HAP-1 (cell line): ENCODE data around the gene PAX7.

Experiments
- DNase-seq, 2 experiments: peaks; one replicate each; pipeline ENCODE4 v3.0.0-alpha.2; 2016 to 2020; ENCODE audit warnings: low spot score in 2 of 2
- H3K27me3 ChIP-seq: fragments of 250-450 bp; sonication (Bioruptor Pico); 2 replicates; pipeline ENCODE4 v1.5.1; 2020; ENCODE audit warnings: low read depth, mild to moderate bottlenecking, moderate library complexity
- H3K36me3 ChIP-seq: fragments of 250-450 bp; sonication (Bioruptor Pico); replicated peaks from 2 replicates; pipeline ENCODE4 v1.5.1; 2020; ENCODE audit warnings: mild to moderate bottlenecking
- H3K4me1 ChIP-seq: fragments of 250-450 bp; sonication (Bioruptor Pico); 2 replicates; pipeline ENCODE4 v1.5.1; 2020; ENCODE audit warnings: mild to moderate bottlenecking
- H3K4me3 ChIP-seq: fragments of 250-450 bp; sonication (Bioruptor Pico); 2 replicates; pipeline ENCODE4 v1.5.1; 2020; ENCODE audit warnings: mild to moderate bottlenecking, moderate library complexity
- H3K9me3 ChIP-seq: fragments of 250-450 bp; sonication (Bioruptor Pico); 2 replicates; pipeline ENCODE4 v1.5.1; 2020; ENCODE audit warnings: mild to moderate bottlenecking, moderate library complexity
- in situ Hi-C: fragments of 300-500 bp; cut with MboI; formaldehyde crosslinking; loops from 3 replicates; pipeline ENCODE4 v1.14.3; 2020; ENCODE audit warnings: low sequenced_read_pairs, inconsistent platforms, mixed read lengths

Gene PAX7

GRCh38 chr1:18722270-18722669, 91.6 kb downstream of the PAX7 start:
- no peaks in the 10 kb centered on the region for H3K9me3 ChIP-seq
- H3K27me3 ChIP-seq: peaks cover 37% of the 10 kb centered on the region
- H3K36me3 ChIP-seq: no peaks in the 10 kb centered on the region
- no peak for DNase-seq
- in situ Hi-C loops: no loop called here
- H3K4me3 ChIP-seq: no peak overlapping the region
- H3K4me1 ChIP-seq: no peaks in the 10 kb centered on the region

DNA sequence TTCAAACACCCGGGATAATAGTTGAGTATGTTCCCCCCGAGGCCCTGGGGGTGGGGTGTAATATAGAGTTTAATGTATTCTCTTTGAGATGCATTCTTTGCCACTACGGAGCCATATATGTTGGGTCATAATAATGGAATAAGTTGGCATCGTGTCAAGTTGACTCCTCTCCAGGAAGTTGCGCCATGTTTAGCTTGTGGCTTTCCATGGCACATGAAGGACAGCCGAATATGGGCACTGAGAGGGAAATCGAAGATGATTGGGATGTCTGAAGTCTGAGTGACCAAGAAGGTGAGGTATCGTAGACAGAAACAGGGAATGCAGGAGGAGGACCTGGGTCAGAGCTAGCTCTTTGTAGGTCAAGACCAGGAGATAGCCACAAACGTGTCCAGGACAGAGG, 92.6 kb downstream of the PAX7 start:
- H3K27me3 ChIP-seq: peaks cover 28% of the 10 kb centered on the region
- no peak for DNase-seq
- H3K36me3 ChIP-seq: no peaks in the 10 kb centered on the region
- no peaks in the 10 kb centered on the region for H3K4me1 ChIP-seq
- no peak overlapping the region for H3K4me3 ChIP-seq
- H3K9me3 ChIP-seq: no peaks in the 10 kb centered on the region
- in situ Hi-C loops: no loop called here

DNA sequence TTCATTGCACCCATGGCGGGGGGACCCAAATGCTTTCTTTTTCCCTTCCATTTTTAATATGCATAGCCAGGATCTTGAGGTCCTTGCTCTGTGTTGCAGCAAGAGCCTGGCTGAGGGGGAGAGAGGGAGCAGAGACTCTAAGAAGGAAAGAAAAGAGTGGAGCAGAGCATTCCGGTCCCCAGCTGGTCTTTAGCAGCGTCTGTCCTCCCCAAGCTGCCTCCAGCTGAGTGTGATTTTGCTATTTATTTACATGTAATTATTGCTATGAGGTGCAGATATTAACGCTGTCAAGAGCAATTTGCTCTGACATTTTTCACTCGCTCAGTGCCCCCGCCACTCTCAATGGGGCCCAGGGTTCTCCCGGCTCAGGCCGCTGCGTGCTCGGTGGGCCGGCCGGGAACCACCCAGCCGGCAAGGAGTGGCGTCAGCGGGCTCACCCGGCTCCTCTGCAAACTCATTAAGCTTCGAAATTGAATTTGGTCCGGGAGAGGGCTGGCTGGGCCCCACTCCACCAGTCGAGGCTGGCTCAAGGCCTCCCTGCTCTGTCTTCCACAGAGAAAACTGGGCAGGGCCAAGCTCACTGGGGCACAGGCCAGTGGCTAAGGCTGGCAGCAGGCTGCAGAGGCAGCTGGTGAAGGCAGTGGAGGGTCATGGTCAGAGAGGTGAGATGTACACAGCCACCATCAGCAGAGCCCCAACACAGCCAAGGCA, 93.2 kb downstream of the PAX7 start:
- Histone ChIP-seq H3K9me3 (no peaks in the 10 kb centered on the region), H3K36me3 (no peaks in the 10 kb centered on the region), H3K4me3 (no peak overlapping the region), H3K4me1 (no peaks in the 10 kb centered on the region), H3K27me3 (peaks cover 22% of the 10 kb centered on the region)
- in situ Hi-C loops: no loop called here
- no peak for DNase-seq

- H3K36me3 ChIP-seq: no peaks in the 10 kb centered on the region
- DNase-seq: no peak
- in situ Hi-C loops: no loop called here
- H3K9me3 ChIP-seq: no peaks in the 10 kb centered on the region
- H3K4me3 ChIP-seq: no peak overlapping the region
- peaks cover 12% of the 10 kb centered on the region; the same call in 1 of the 2 replicates for H3K27me3 ChIP-seq
- H3K4me1 ChIP-seq: no peaks in the 10 kb centered on the region
These were observed 94.2 kb downstream of the PAX7 start for GRCh38 chr1:18724801-18725200.

DNA sequence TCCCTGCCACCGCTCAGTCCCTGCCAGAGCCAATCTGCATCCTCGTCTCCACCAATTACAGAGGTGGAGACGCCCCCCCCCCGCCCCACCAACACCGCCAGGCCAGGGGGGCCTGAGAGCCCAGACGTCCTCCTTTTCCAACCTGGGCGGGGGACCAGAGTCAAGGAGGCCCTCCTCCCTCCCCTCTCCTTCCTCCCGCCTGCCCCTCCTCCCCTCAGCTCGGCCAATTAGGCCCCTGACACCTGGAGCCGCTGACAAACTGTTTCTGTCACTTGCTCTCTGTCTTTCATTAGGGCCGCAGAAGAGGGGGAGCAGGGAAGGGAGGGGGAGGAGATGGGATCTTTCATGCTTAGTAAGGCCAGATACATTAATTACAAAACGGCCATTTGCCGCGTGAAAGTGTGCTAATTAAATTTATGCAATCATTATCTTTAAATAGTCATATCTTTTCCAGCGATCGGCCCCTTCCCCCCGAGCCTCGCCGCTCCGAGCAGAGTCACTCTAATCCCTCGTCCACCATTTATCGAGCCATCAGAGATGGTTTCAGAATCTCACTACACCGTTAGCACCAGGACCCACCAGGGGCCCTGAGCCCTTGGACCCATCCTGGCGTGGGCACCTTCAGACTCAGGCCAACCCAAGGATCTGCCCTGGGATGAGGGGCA, 94.7 kb downstream of the PAX7 start:
- Histone ChIP-seq H3K36me3 (no peaks in the 10 kb centered on the region), H3K4me3 (no peak overlapping the region), H3K27me3 (peaks cover 8% of the 10 kb centered on the region; the same call in 1 of the 2 replicates), H3K4me1 (no peaks in the 10 kb centered on the region), H3K9me3 (no peaks in the 10 kb centered on the region)
- no peak for DNase-seq
- in situ Hi-C loops: no loop called here

DNA sequence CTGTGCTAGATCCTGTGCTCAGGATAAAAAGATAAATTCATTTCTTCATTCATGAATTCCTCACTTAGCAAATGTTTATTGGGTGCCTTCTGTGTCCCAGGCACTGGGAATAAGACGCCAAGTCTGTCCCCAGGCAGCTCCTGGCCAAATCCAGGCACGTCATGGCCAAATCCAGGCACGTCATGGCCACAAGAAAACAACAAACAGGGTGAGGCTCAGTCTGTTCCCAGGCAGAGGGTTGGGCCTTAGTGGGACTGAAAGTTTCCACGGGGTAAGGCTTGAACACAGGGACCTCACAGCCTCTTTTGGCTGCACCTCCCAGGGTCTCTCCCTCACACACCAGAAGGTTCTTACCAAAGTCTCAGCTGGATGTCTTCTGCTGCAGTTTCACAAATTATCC, 95.7 kb downstream of the PAX7 start:
- in situ Hi-C loops: no loop called here
- Histone ChIP-seq H3K36me3 (no peaks in the 10 kb centered on the region), H3K27me3 (peaks cover 7% of the 10 kb centered on the region; the same call in 1 of the 2 replicates), H3K9me3 (no peaks in the 10 kb centered on the region), H3K4me3 (no peak overlapping the region), H3K4me1 (no peaks in the 10 kb centered on the region)
- no peak for DNase-seq

GRCh38 chr1:18727956-18728355, 97.3 kb downstream of the PAX7 start:
- in situ Hi-C loops: no loop called here
- no peak for DNase-seq
- no peaks in the 10 kb centered on the region for H3K36me3 ChIP-seq

GRCh38 chr1:18730321-18730720, 99.7 kb downstream of the PAX7 start:
- Histone ChIP-seq H3K27me3 (peaks cover 21% of the 10 kb centered on the region; the same call in 1 of the 2 replicates), H3K4me1 (no peaks in the 10 kb centered on the region), H3K36me3 (no peaks in the 10 kb centered on the region), H3K9me3 (no peaks in the 10 kb centered on the region), H3K4me3 (no peak overlapping the region)
- no peak for DNase-seq
- in situ Hi-C loops: no loop called here

More at GRCh38 chr1:18727956-18728355, 97.3 kb downstream of the PAX7 start:
- Histone ChIP-seq H3K4me1 (no peaks in the 10 kb centered on the region), H3K4me3 (no peak overlapping the region), H3K9me3 (no peaks in the 10 kb centered on the region), H3K27me3 (peaks cover 6% of the 10 kb centered on the region; the same call in 1 of the 2 replicates)

DNA sequence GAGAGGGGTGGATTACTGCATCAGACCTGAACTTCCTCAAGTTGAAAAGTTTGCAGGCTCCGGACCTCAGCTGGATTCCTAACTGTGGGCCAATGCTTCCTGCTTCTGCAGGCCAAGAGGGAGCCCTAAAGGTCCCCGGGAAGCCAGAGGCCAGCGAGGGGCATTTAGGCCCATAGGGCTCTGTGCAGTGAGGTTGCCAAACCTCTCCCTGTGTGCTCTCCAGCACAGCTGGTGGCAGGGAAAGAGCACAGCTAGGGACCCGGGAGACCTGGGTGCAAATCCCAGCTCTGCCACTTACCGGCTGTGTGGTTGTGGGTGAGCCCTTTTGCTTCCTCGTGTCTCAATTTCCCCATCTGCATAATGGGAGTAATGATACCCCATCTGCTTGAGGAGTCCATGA, 100.5 kb downstream of the PAX7 start:
- Histone ChIP-seq H3K4me1 (no peaks in the 10 kb centered on the region), H3K36me3 (no peaks in the 10 kb centered on the region), H3K27me3 (peaks cover 19% of the 10 kb centered on the region; the same call in 1 of the 2 replicates), H3K4me3 (no peak overlapping the region), H3K9me3 (no peaks in the 10 kb centered on the region)
- no peak for DNase-seq
- in situ Hi-C loops: no loop called here

DNA sequence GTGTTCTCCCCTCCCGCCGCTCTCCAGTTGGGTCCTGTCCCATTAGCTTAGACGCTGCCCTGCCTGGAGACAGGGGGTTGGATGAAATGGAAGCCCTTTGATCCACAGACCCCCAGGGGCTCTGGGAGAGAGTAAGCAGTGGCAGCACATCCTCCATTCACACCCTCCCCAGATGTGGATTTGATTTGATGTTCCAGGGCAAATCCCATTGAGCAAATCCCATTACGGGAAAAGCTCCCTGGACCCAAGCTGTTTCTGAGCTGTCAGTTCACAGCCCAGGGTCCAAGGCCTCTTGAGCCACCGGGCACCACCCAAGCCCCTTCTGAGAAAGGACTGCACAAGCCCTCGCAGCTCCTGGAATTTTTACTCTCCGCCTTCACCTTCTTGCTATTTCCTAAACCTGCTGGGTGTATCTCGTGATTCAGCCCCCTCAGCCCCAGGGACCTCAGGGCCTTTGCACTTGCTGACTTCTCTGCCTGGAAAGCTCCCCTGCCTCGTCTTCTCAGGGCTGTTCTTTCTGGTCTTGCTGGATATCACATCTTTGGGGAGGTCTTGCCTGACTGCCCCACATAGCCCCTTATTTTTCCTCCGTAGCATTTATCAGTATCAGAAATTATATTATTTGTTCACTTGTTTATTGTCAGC, 101.1 kb downstream of the PAX7 start:
- Histone ChIP-seq H3K36me3 (no peaks in the 10 kb centered on the region), H3K4me3 (no peak overlapping the region), H3K4me1 (no peaks in the 10 kb centered on the region), H3K27me3 (peaks cover 19% of the 10 kb centered on the region; the same call in 1 of the 2 replicates), H3K9me3 (no peaks in the 10 kb centered on the region)
- DNase-seq: no peak
- in situ Hi-C loops: no loop called here

DNA sequence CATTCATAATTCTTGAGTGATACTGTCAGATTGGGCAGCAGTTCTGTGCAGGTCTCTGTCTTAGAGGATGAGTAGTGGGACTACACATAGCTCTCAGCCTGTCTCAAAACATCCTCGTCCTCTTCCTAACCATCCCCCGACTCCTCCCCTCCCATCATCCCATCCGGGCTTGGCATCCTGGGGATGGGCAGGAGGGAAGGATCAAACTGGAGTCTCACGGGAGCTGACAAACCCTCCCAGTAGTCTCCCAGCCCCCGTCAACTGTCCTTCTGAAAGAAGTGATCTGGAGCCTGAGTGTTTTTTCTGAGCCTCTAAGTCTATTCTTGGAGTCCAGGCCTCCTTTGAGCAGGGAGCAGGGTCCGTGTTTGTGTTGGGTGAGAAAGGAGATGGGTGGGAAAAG, 102.0 kb downstream of the PAX7 start:
- DNase-seq: no peak
- in situ Hi-C loops: no loop called here
- Histone ChIP-seq H3K9me3 (no peaks in the 10 kb centered on the region), H3K4me3 (no peak overlapping the region), H3K27me3 (peaks cover 19% of the 10 kb centered on the region; the same call in 1 of the 2 replicates), H3K36me3 (no peaks in the 10 kb centered on the region), H3K4me1 (no peaks in the 10 kb centered on the region)

GRCh38 chr1:18734001-18734400, 103.4 kb downstream of the PAX7 start:
- no peaks in the 10 kb centered on the region for H3K36me3 ChIP-seq
- no peak for DNase-seq
- H3K4me3 ChIP-seq: no peak overlapping the region
- no peaks in the 10 kb centered on the region for H3K4me1 ChIP-seq
- peaks cover 19% of the 10 kb centered on the region; the same call in 1 of the 2 replicates for H3K27me3 ChIP-seq
- no peaks in the 10 kb centered on the region for H3K9me3 ChIP-seq
- in situ Hi-C loops: no loop called here

GRCh38 chr1:18734461-18735223, 104.0 kb downstream of the PAX7 start:
- no peaks in the 10 kb centered on the region for H3K9me3 ChIP-seq
- H3K27me3 ChIP-seq: peaks cover 19% of the 10 kb centered on the region; the same call in 1 of the 2 replicates
- H3K4me1 ChIP-seq: no peaks in the 10 kb centered on the region
- no peak overlapping the region for H3K4me3 ChIP-seq
- no peak for DNase-seq
- in situ Hi-C loops: no loop called here
- H3K36me3 ChIP-seq: no peaks in the 10 kb centered on the region
